ENCODE measurements around the gene ITPKB. TPM values are rescaled to one million over a fixed set of nuclear protein-coding genes. Genes with fewer than 3 reads are reported as not detected.

Gene ITPKB
- total RNA-seq, 2 experiments from 2014 or later = 43.6 to 44.4 TPM

- no peak for DNase-seq
- Mint-ChIP-seq H3K27me3 (peaks cover 14% of the 10 kb centered on the region), H3K9me3 (no peaks in the 10 kb centered on the region), H3K4me1 (no peaks in the 10 kb centered on the region), H3K27ac (no peak overlapping the region), H3K36me3 (ENCODE audit: low read depth) (no peaks in the 10 kb centered on the region), H3K4me3 (no peak overlapping the region)
- POLR2A ChIA-PET = no interaction called here
- CTCF ChIA-PET = interaction anchor here (1.4 kb wide), 1 partner anchor 11 kb away, joined by 4 read pairs; no protein-coding TSS in a partner anchor
Observed at GRCh38 chr1:226597616-226598454, 141.2 kb downstream of the ITPKB start.

- ChIA-PET POLR2A (no interaction called here), CTCF (no interaction called here)
- no peaks in the 10 kb centered on the region for H3K4me1 Mint-ChIP-seq
- H3K4me3 Mint-ChIP-seq = no peak overlapping the region
- no peaks in the 10 kb centered on the region for H3K9me3 Mint-ChIP-seq
- H3K27ac Mint-ChIP-seq = no peak overlapping the region
- no peaks in the 10 kb centered on the region for H3K36me3 Mint-ChIP-seq (ENCODE audit: low read depth)
- DNase-seq = no peak
- H3K27me3 Mint-ChIP-seq = peaks cover 17% of the 10 kb centered on the region
Observed at GRCh38 chr1:226596531-226597165, 142.4 kb downstream of the ITPKB start.

GRCh38 chr1:226593541-226593940 lies 145.5 kb downstream of the ITPKB start:
- Mint-ChIP-seq H3K27me3 (peaks cover 17% of the 10 kb centered on the region), H3K9me3 (no peaks in the 10 kb centered on the region), H3K4me3 (no peak overlapping the region), H3K36me3 (ENCODE audit: low read depth) (no peaks in the 10 kb centered on the region), H3K4me1 (no peaks in the 10 kb centered on the region), H3K27ac (no peak overlapping the region)
- CTCF ChIA-PET = interaction anchor here (1.6 kb wide), 1 partner anchor 15 kb away, joined by 3 read pairs; no protein-coding TSS in a partner anchor
- POLR2A ChIA-PET = no interaction called here
- DNase-seq = no peak

- H3K4me1 Mint-ChIP-seq = no peaks in the 10 kb centered on the region
- DNase-seq = no peak
- ChIA-PET POLR2A (no interaction called here), CTCF (no interaction called here)
- no peaks in the 10 kb centered on the region for H3K9me3 Mint-ChIP-seq
- no peak overlapping the region for H3K27ac Mint-ChIP-seq
- peaks cover 14% of the 10 kb centered on the region for H3K27me3 Mint-ChIP-seq
- no peak overlapping the region for H3K4me3 Mint-ChIP-seq
- no peaks in the 10 kb centered on the region for H3K36me3 Mint-ChIP-seq (ENCODE audit: low read depth)
Observed at GRCh38 chr1:226590614-226591013, 148.5 kb downstream of the ITPKB start.

GRCh38 chr1:226589008-226589733 lies 149.9 kb downstream of the ITPKB start:
- POLR2A ChIA-PET = no interaction called here
- no peaks in the 10 kb centered on the region for H3K36me3 Mint-ChIP-seq (ENCODE audit: low read depth)
- no peak overlapping the region for H3K4me3 Mint-ChIP-seq
- DNase-seq = no peak
- CTCF ChIA-PET = interaction anchor here (1.0 kb wide), 1 partner anchor 19 kb away, joined by 4 read pairs; no protein-coding TSS in a partner anchor
- no peak overlapping the region for H3K27ac Mint-ChIP-seq
- no peaks in the 10 kb centered on the region for H3K4me1 Mint-ChIP-seq
- no peaks in the 10 kb centered on the region for H3K9me3 Mint-ChIP-seq
- peaks cover 14% of the 10 kb centered on the region for H3K27me3 Mint-ChIP-seq

- Mint-ChIP-seq H3K9me3 (no peaks in the 10 kb centered on the region), H3K4me3 (no peak overlapping the region), H3K27ac (no peak overlapping the region), H3K27me3 (peaks cover 11% of the 10 kb centered on the region), H3K36me3 (ENCODE audit: low read depth) (no peaks in the 10 kb centered on the region), H3K4me1 (no peaks in the 10 kb centered on the region)
- POLR2A ChIA-PET = no interaction called here
- no peak for DNase-seq
- CTCF ChIA-PET = interaction anchor here (1.0 kb wide), 1 partner anchor 20 kb away, joined by 4 read pairs; no protein-coding TSS in a partner anchor
Observed at GRCh38 chr1:226588484-226588883, 150.6 kb downstream of the ITPKB start.

GRCh38 chr1:226586650-226587422 lies 152.2 kb downstream of the ITPKB start:
- no peaks in the 10 kb centered on the region for H3K9me3 Mint-ChIP-seq
- no peak overlapping the region for H3K4me3 Mint-ChIP-seq
- POLR2A ChIA-PET = no interaction called here

GRCh38 chr1:226586116-226586515 lies 153.0 kb downstream of the ITPKB start:
- DNase-seq = no peak
- Mint-ChIP-seq H3K9me3 (no peaks in the 10 kb centered on the region), H3K4me3 (no peak overlapping the region), H3K36me3 (ENCODE audit: low read depth) (no peaks in the 10 kb centered on the region), H3K4me1 (no peaks in the 10 kb centered on the region), H3K27ac (no peak overlapping the region), H3K27me3 (peaks cover 4% of the 10 kb centered on the region)
- ChIA-PET POLR2A (no interaction called here), CTCF (interaction anchor here (0.6 to 1.3 kb wide), 3 partner anchors 23 to 266 kb away, joined by 3 to 4 read pairs (median 3); no protein-coding TSS in a partner anchor)

More at GRCh38 chr1:226586650-226587422, 152.2 kb downstream of the ITPKB start:
- Mint-ChIP-seq H3K27me3 (peaks cover 4% of the 10 kb centered on the region), H3K36me3 (ENCODE audit: low read depth) (no peaks in the 10 kb centered on the region), H3K4me1 (no peaks in the 10 kb centered on the region), H3K27ac (no peak overlapping the region)
- CTCF ChIA-PET = interaction anchor here (1.2 kb wide), 1 partner anchor 39 kb away, joined by 3 read pairs; no protein-coding TSS in a partner anchor
- DNase-seq = no peak

- CTCF ChIA-PET = interaction anchor here (1.3 kb wide), 1 partner anchor 24 kb away, joined by 5 read pairs; no protein-coding TSS in a partner anchor
- no peaks in the 10 kb centered on the region for H3K36me3 Mint-ChIP-seq (ENCODE audit: low read depth)
- POLR2A ChIA-PET = no interaction called here
- no peak overlapping the region for H3K4me3 Mint-ChIP-seq
- no peak for DNase-seq
- H3K4me1 Mint-ChIP-seq = no peaks in the 10 kb centered on the region
- H3K27ac Mint-ChIP-seq = no peak overlapping the region
- H3K9me3 Mint-ChIP-seq = no peaks in the 10 kb centered on the region
- H3K27me3 Mint-ChIP-seq = peaks cover 3% of the 10 kb centered on the region
Observed at GRCh38 chr1:226584164-226584563, 154.9 kb downstream of the ITPKB start.

GRCh38 chr1:226582966-226583365 lies 156.1 kb downstream of the ITPKB start:
- CTCF ChIA-PET = no interaction called here

More at GRCh38 chr1:226582966-226583365, 156.1 kb downstream of the ITPKB start:
- DNase-seq = no peak
- Mint-ChIP-seq H3K4me1 (no peaks in the 10 kb centered on the region), H3K9me3 (no peaks in the 10 kb centered on the region), H3K27ac (no peak overlapping the region), H3K4me3 (no peak overlapping the region), H3K36me3 (ENCODE audit: low read depth) (no peaks in the 10 kb centered on the region), H3K27me3 (peaks cover 3% of the 10 kb centered on the region)
- POLR2A ChIA-PET = no interaction called here
